Coronary artery (tissue), 2 donors: ENCODE measurements around the gene FER1L5.

Experiments
- DNase-seq: peaks from one replicate; pipeline ENCODE4 v3.0.0-alpha.2; 2017; ENCODE audit warnings: low spot score
- H3K27ac ChIP-seq, 2 donors: fragments of 200-600 bp; sonication (generic); one replicate each; pipeline ENCODE4 v1.5.1; 2016 to 2019
- H3K4me3 ChIP-seq: fragments of 200-600 bp; sonication (generic); 2 replicates; pipeline ENCODE4 v1.5.1; 2016; ENCODE audit warnings: mild to moderate bottlenecking, moderate library complexity
- CTCF ChIP-seq: fragments of 200-600 bp; sonication (generic); IDR thresholded peaks from one replicate; pipeline ENCODE4 v1.5.1; 2019; ENCODE audit warnings: antibody characterized with exemption

Gene FER1L5

GRCh38 chr2:96633641-96634040 lies 8.9 kb upstream of the FER1L5 start:
- Histone ChIP-seq H3K27ac (no peak overlapping the region), H3K4me3 (no peak overlapping the region)
- no peak for TF ChIP-seq CTCF
- no peak for DNase-seq

- Histone ChIP-seq H3K4me3 (peak overlapping the region; percentile 79), H3K27ac (peak overlapping the region; percentile 73 to 99)
- no peak for TF ChIP-seq CTCF
- no peak for DNase-seq
Observed at GRCh38 chr2:96636551-96637171, 5.9 kb upstream of the FER1L5 start.

- H3K27ac ChIP-seq: peak overlapping the region; percentile 95 to 99
- no peak for TF ChIP-seq CTCF
- DNase-seq: peak; percentile 96
- H3K4me3 ChIP-seq: peak overlapping the region; percentile 79
Observed at GRCh38 chr2:96637385-96638143, 5.0 kb upstream of the FER1L5 start.

GRCh38 chr2:96638144-96639121 lies 4.1 kb upstream of the FER1L5 start, which contains the start of gene KANSL3:
Gene KANSL3 (minus strand): TSS chr2:96638312. CDS start chr2:96637135, 1,177 bp downstream.
- peak; percentile 94 for DNase-seq
- TF ChIP-seq CTCF: no peak
- peak within 1 kb of the TSS; percentile 95 to 99 for H3K27ac ChIP-seq
- peak within 1 kb of the TSS; percentile 79 for H3K4me3 ChIP-seq

GRCh38 chr2:96647681-96648080 lies 5.1 kb downstream of the FER1L5 start:
- TF ChIP-seq CTCF: no peak
- no peak for DNase-seq
- no peak overlapping the region for H3K4me3 ChIP-seq
- no peak overlapping the region for H3K27ac ChIP-seq

GRCh38 chr2:96648306-96648930 lies 5.9 kb downstream of the FER1L5 start:
- Histone ChIP-seq H3K27ac (no peak overlapping the region), H3K4me3 (no peak overlapping the region)
- no peak for TF ChIP-seq CTCF
- DNase-seq: no peak
